Measurements from ENCODE around the gene KSR2.

DNA sequence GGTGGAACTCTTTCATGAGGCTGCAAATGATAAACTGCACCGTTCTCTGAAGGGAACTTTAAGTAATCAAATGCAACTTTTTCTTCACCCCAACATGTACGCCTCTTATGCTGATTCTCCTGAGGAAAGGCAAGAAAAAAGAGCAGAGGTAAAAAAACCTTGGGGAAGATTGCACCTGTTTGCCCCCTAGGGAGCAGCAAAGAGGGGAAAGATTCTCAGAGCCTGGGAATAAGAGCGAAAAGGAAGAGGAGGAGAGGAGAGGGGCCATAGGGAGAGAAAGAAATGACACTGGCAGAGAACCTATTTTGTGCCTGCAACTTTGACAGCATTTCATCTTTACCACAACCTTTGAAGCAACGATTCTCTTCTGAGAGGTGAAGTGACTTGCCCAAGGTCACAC, 254.6 kb downstream of the KSR2 start:
- TF ChIP-seq, protein P1, sequence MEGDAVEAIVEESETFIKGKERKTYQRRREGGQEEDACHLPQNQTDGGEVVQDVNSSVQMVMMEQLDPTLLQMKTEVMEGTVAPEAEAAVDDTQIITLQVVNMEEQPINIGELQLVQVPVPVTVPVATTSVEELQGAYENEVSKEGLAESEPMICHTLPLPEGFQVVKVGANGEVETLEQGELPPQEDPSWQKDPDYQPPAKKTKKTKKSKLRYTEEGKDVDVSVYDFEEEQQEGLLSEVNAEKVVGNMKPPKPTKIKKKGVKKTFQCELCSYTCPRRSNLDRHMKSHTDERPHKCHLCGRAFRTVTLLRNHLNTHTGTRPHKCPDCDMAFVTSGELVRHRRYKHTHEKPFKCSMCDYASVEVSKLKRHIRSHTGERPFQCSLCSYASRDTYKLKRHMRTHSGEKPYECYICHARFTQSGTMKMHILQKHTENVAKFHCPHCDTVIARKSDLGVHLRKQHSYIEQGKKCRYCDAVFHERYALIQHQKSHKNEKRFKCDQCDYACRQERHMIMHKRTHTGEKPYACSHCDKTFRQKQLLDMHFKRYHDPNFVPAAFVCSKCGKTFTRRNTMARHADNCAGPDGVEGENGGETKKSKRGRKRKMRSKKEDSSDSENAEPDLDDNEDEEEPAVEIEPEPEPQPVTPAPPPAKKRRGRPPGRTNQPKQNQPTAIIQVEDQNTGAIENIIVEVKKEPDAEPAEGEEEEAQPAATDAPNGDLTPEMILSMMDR (IDR thresholded peaks at IDR 0.05), result no peak
- no peak for TF ChIP-seq POLR2A (IDR thresholded peaks at IDR 0.05)

Data from testis (tissue), 2 donors.